Transverse colon (tissue), 4 donors: ENCODE data around the gene GLTPD2. TPM values are rescaled to one million over a fixed set of nuclear protein-coding genes. Genes with fewer than 3 reads are reported as not detected.

ENCODE experiments used
- DNase-seq: peaks from one replicate; pipeline ENCODE4 v3.0.0-alpha.2; 2019
- H3K27ac ChIP-seq, 4 donors: fragments of 200-600 bp; sonication (generic); 2 replicates each; pipeline ENCODE4 v1.5.1; 2016 to 2018; ENCODE audit warnings: inconsistent platforms in 4 of 4
- H3K27me3 ChIP-seq: fragments of 200-600 bp; sonication (generic); 2 replicates; pipeline ENCODE4 v1.5.1; 2017; ENCODE audit warnings: inconsistent platforms
- H3K36me3 ChIP-seq, 4 donors: fragments of 200-600 bp; sonication (generic); 2 replicates each; pipeline ENCODE4 v1.5.1; 2017 to 2019; ENCODE audit warnings: inconsistent platforms in 4 of 4
- H3K4me1 ChIP-seq, 4 donors: fragments of 200-600 bp; sonication (generic); 2 replicates each; pipeline ENCODE4 v1.5.1; 2017 to 2020; ENCODE audit warnings: inconsistent platforms in 4 of 4
- H3K4me3 ChIP-seq, 4 donors: fragments of 200-600 bp; sonication (generic); 1 replicate in 1 of 4; 2 replicates in 3 of 4; pipeline versions ENCODE4 v1.5.1 to v1.6.1; 2017 to 2019; ENCODE audit warnings: inconsistent platforms in 4 of 4
- H3K9me3 ChIP-seq, 2 donors: fragments of 200-600 bp; sonication (generic); 2 replicates each; pipeline ENCODE4 v1.5.1; 2017 to 2019; ENCODE audit warnings: inconsistent platforms in 2 of 2
- CTCF ChIP-seq, 5 experiments: fragments of 200-600 bp in 3 of 5; fragments of 450-650 bp in 2 of 5; sonication (generic) in 3 of 5; IDR thresholded peaks; 1 replicate in 2 of 5; 2 replicates in 3 of 5; pipeline ENCODE4 v1.5.1; 2016 to 2017; ENCODE audit warnings: antibody characterized with exemption in 5 of 5, inconsistent platforms in 3 of 5, mild to moderate bottlenecking in 2 of 5, moderate library complexity in 1 of 5
- EP300 ChIP-seq: sonication (generic); formaldehyde crosslinking; IDR thresholded peaks from one replicate; pipeline ENCODE4 v1.6.1; 2017; ENCODE audit warnings: antibody characterized with exemption, low read depth
- POLR2A ChIP-seq: fragments of 450-650 bp; IDR thresholded peaks from one replicate; pipeline ENCODE4 v1.6.1; 2016; ENCODE audit warnings: antibody characterized with exemption, mild to moderate bottlenecking, moderate library complexity
- POLR2AphosphoS5 ChIP-seq, 3 donors: sonication (generic); formaldehyde crosslinking; IDR thresholded peaks; one replicate each; pipeline ENCODE4 v1.6.1; 2016; ENCODE audit warnings: antibody characterized with exemption in 3 of 3
- WGBS, 2 donors: methylation state at CpG; one replicate each; pipeline ENCODE4 v1.1.5; 2018; ENCODE audit warnings: low coverage in 1 of 2; 5-methylcytosine and 5-hydroxymethylcytosine counted together
- in situ Hi-C, 4 donors: fragments of 200-750 bp; cut with MboI; loops; one replicate each; pipeline versions ENCODE4 v1.15.0 to v1.15.1; 2017; ENCODE audit warnings: low sequenced_read_pairs in 3 of 4, low pct_ligation_motif_present in 1 of 4, low pct_unique_long_range_greater_than_20kb in 1 of 4
- intact Hi-C: fragments of 100-400 bp; cut with DNase I; formaldehyde crosslinking; loops from one replicate; pipeline ENCODE4 v1.15.1; 2023; ENCODE audit warnings: low total_unique reads
- total RNA-seq, 4 donors: library from RNA; depleted of rRNA; stranded (reverse); fragments of >200 nt; gene quantifications; one replicate each; pipeline ENCODE4 v1.1.0, GENCODE V29; 2016

The GLTPD2 gene
- total RNA-seq, 4 donors from 2014 or later: 0.41 to 1.7 TPM; not detected in 2

- no peaks in the 10 kb centered on the region for H3K9me3 ChIP-seq
- peaks cover 10 to 67% (median 30%) of the 10 kb centered on the region in 4 donors for H3K4me1 ChIP-seq
- TF ChIP-seq CTCF (IDR thresholded peaks at IDR 0.05) (no peak), EP300 (no peak), POLR2A (no peak), POLR2AphosphoS5 (IDR thresholded peaks at IDR 0.05) (no peak)
- in situ Hi-C loops: no loop called here
- intact Hi-C loops: no loop called here
- H3K27ac ChIP-seq: peak overlapping the region in 3 of 4 donors; percentile 95 to 98 (median 97)
- no peaks in the 10 kb centered on the region for H3K27me3 ChIP-seq
- 77% methylated on average over 4 of the region's 4 CpGs; no CpG with 5 or more reads in 1 of the 2 donors for WGBS, 2 donors
- H3K4me3 ChIP-seq: no peak overlapping the region
- no peaks in the 10 kb centered on the region for H3K36me3 ChIP-seq
- no peak for DNase-seq
Measured at GRCh38 chr17:4836221-4836620, 47.5 kb downstream of the GLTPD2 start.

- 43 to 72% methylated on average over 4 to 13 of the region's 13 CpGs for WGBS, 2 donors
- Histone ChIP-seq H3K4me1 (peaks cover 10 to 69% (median 30%) of the 10 kb centered on the region in 4 donors), H3K9me3 (no peaks in the 10 kb centered on the region), H3K27ac (no peak overlapping the region), H3K4me3 (no peak overlapping the region), H3K36me3 (no peaks in the 10 kb centered on the region), H3K27me3 (no peaks in the 10 kb centered on the region)
- intact Hi-C loops: no loop called here
- in situ Hi-C loops: no loop called here
- TF ChIP-seq POLR2A (no peak), POLR2AphosphoS5 (IDR thresholded peaks at IDR 0.05) (no peak), CTCF (IDR thresholded peaks at IDR 0.05) (no peak), EP300 (no peak)
- DNase-seq: no peak
Measured at GRCh38 chr17:4837471-4838308, 48.9 kb downstream of the GLTPD2 start.

GRCh38 chr17:4838309-4838785 is 49.6 kb downstream of the GLTPD2 start:
- intact Hi-C loops (no loop called here), in situ Hi-C loops (no loop called here)
- 95% methylated on average over 3 of the region's 3 CpGs; no CpG with 5 or more reads in 1 of the 2 donors for WGBS, 2 donors
- Histone ChIP-seq H3K27ac (no peak overlapping the region), H3K9me3 (no peaks in the 10 kb centered on the region), H3K4me1 (peaks cover 10 to 69% (median 30%) of the 10 kb centered on the region in 4 donors), H3K36me3 (no peaks in the 10 kb centered on the region), H3K27me3 (no peaks in the 10 kb centered on the region), H3K4me3 (no peak overlapping the region)
- TF ChIP-seq POLR2AphosphoS5 (IDR thresholded peaks at IDR 0.05) (no peak), POLR2A (no peak), EP300 (no peak), CTCF (IDR thresholded peaks at IDR 0.05) (no peak)
- no peak for DNase-seq

- no peak for TF ChIP-seq EP300
- no peak for TF ChIP-seq CTCF (IDR thresholded peaks at IDR 0.05)
- TF ChIP-seq POLR2AphosphoS5 (IDR thresholded peaks at IDR 0.05): no peak
- TF ChIP-seq POLR2A: no peak
- 87 to 90% methylated on average over 7 to 8 of the region's 8 CpGs for WGBS, 2 donors
- Histone ChIP-seq H3K36me3 (no peaks in the 10 kb centered on the region), H3K9me3 (no peaks in the 10 kb centered on the region), H3K4me3 (no peak overlapping the region), H3K27me3 (no peaks in the 10 kb centered on the region), H3K4me1 (peaks cover 10 to 63% (median 26%) of the 10 kb centered on the region in 4 donors), H3K27ac (no peak overlapping the region)
- no peak for DNase-seq
- intact Hi-C loops: no loop called here
- in situ Hi-C loops: no loop called here
Measured at GRCh38 chr17:4839221-4839620, 50.5 kb downstream of the GLTPD2 start.

Other genes starting within 250 kb of the GLTPD2 start
- gene MYBBP1A, start 233.6 kb upstream of the GLTPD2 start, total RNA-seq: 100 to 1,000 TPM in 2 of 4 donors, 10 to 100 TPM in 2; 25.4 to 148 (median 81.5) TPM
- 100 to 1,000 TPM; 214 to 308 (median 283) TPM for gene GGT6, start 228.4 kb upstream of the GLTPD2 start, total RNA-seq
- under 1 TPM in 3 of 4 donors, not detected in 1; 0.16 to 0.96 (median 0.40) TPM for gene SMTNL2, start 204.4 kb upstream of the GLTPD2 start, total RNA-seq
- under 1 TPM in 2 of 4 donors, not detected in 2; 0.41 to 0.48 TPM for gene ALOX15, start 147.3 kb upstream of the GLTPD2 start, total RNA-seq
- 10 to 100 TPM; 12.3 to 42.2 (median 16.1) TPM for gene PELP1, start 84.8 kb upstream of the GLTPD2 start, total RNA-seq
- 10 to 100 TPM; 19.3 to 47.9 (median 36.8) TPM for gene ARRB2, start 78.3 kb upstream of the GLTPD2 start, total RNA-seq
- 10 to 100 TPM in 3 of 4 donors, 1 to 10 TPM in 1; 1.4 to 60.8 (median 34.1) TPM for gene MED11, start 57.5 kb upstream of the GLTPD2 start, total RNA-seq
- 1 to 10 TPM in 1 of 4 donors, under 1 TPM in 1, not detected in 2; 0.82 to 1.4 TPM for gene ZMYND15, start 49.1 kb upstream of the GLTPD2 start, total RNA-seq
- gene CXCL16, start 49.0 kb upstream of the GLTPD2 start, total RNA-seq: 10 to 100 TPM; 13.0 to 72.6 (median 27.0) TPM
- gene TM4SF5, start 17.1 kb upstream of the GLTPD2 start, total RNA-seq: 10 to 100 TPM in 3 of 4 donors, 1 to 10 TPM in 1; 5.2 to 42.6 (median 26.1) TPM
- 1 to 10 TPM in 2 of 4 donors, under 1 TPM in 1, not detected in 1; 0.68 to 5.2 (median 1.9) TPM for gene VMO1, start 2.6 kb upstream of the GLTPD2 start, total RNA-seq
- 100 to 1,000 TPM in 2 of 4 donors, 10 to 100 TPM in 2; 34.0 to 111 (median 80.9) TPM for gene PSMB6, start 7.2 kb downstream of the GLTPD2 start, total RNA-seq
- 10 to 100 TPM; 13.9 to 81.9 (median 18.9) TPM for gene PLD2, start 18.2 kb downstream of the GLTPD2 start, total RNA-seq
- 100 to 1,000 TPM; 128 to 406 (median 181) TPM for gene MINK1, start 44.4 kb downstream of the GLTPD2 start, total RNA-seq
- 1 to 10 TPM in 3 of 4 donors, not detected in 1; 1.8 to 3.2 (median 2.1) TPM for gene C17orf107, start 110.6 kb downstream of the GLTPD2 start, total RNA-seq
- gene CHRNE, start 114.1 kb downstream of the GLTPD2 start, total RNA-seq: under 1 TPM in 1 of 4 donors, not detected in 3; 0.32 TPM
- not detected for gene GP1BA, start 143.3 kb downstream of the GLTPD2 start, total RNA-seq
- 100 to 1,000 TPM in 1 of 4 donors, 10 to 100 TPM in 3; 62.4 to 120 (median 83.9) TPM for gene SLC25A11, start 151.1 kb downstream of the GLTPD2 start, total RNA-seq
- gene RNF167, start 151.3 kb downstream of the GLTPD2 start, total RNA-seq: 100 to 1,000 TPM in 1 of 4 donors, 10 to 100 TPM in 3; 57.2 to 348 (median 73.7) TPM
- gene PFN1, start 159.6 kb downstream of the GLTPD2 start, total RNA-seq: 1,000 to 10,000 TPM in 1 of 4 donors, 100 to 1,000 TPM in 3; 743 to 1,049 (median 945) TPM
- 100 to 1,000 TPM in 1 of 4 donors, 10 to 100 TPM in 1, 1 to 10 TPM in 2; 2.5 to 211 (median 12.9) TPM for gene ENO3, start 162.2 kb downstream of the GLTPD2 start, total RNA-seq
- 10 to 100 TPM in 3 of 4 donors, 1 to 10 TPM in 1; 8.2 to 64.7 (median 47.4) TPM for gene SPAG7, start 178.9 kb downstream of the GLTPD2 start, total RNA-seq
- gene CAMTA2, start 198.7 kb downstream of the GLTPD2 start, total RNA-seq: 10 to 100 TPM; 35.9 to 71.8 (median 51.8) TPM
- 1 to 10 TPM in 2 of 4 donors, not detected in 2; 1.8 to 2.2 TPM for gene INCA1, start 208.6 kb downstream of the GLTPD2 start, total RNA-seq
- 100 to 1,000 TPM; 106 to 125 (median 114) TPM for gene KIF1C, start 209.0 kb downstream of the GLTPD2 start, total RNA-seq
- gene SLC52A1, start 246.5 kb downstream of the GLTPD2 start, total RNA-seq: 1 to 10 TPM in 3 of 4 donors, not detected in 1; 1.3 to 6.0 (median 3.4) TPM